ENCODE data around the gene CCDC149.

The CCDC149 gene

DNA sequence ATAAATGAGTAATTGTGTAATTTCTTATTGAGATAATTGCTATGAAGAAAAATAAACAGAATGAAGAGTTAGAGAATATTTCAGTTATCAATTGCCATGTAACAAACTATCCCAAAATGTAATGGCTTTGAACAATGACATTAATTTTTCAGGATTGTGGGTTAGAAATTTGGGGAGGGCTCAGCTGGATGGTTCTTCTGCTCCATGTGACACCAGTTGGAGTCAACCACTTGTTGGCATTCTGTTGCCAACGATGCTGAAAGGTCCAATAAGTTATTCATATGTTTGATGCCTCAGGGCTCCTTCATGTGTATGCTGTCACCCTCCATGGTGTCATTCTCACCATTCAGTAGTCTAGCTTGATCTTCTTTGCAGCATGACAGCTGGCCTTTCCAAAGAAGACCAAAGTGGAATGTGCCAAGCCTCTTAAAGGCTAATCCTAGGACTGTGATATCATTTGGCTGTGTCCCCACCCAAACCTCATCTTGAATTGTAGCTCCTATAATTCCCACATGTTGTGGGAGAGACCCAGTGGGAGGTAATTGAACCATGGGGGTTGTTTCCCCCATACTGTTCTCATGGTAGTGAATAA, 20.9 kb upstream of the CCDC149 start:
- H3K27me3 ChIP-seq (ENCODE audit: insufficient read depth, low read length, poor library complexity), result no peaks in the 10 kb centered on the region
- no peak overlapping the region for H3K4me2 ChIP-seq (ENCODE audit: insufficient read depth, low read length)
- DNase-seq, result no peak
- no peak overlapping the region for H3K27ac ChIP-seq (ENCODE audit: low read length)
- H3K9me3 ChIP-seq (ENCODE audit: insufficient read depth, low read length, severe bottlenecking), result peaks cover 5% of the 10 kb centered on the region
- H3K79me2 ChIP-seq (ENCODE audit: insufficient read depth, low read length), result no peaks in the 10 kb centered on the region
- no peak for ATAC-seq (ENCODE audit: insufficient read depth, low read depth)
- no peak for TF ChIP-seq EZH2 (IDR thresholded peaks at IDR 0.05; ENCODE audit: borderline replicate concordance, low read depth, low read length, severe bottlenecking)
- H2AFZ ChIP-seq (ENCODE audit: low read depth, low read length), result no peak overlapping the region
- no peaks in the 10 kb centered on the region for H4K20me1 ChIP-seq (ENCODE audit: insufficient read depth, low read length)
- no peak overlapping the region for H3K4me3 ChIP-seq (ENCODE audit: low read depth in 1 of 2, low read length in 2 of 2)
- H3K9ac ChIP-seq (ENCODE audit: low read depth, low read length), result no peak overlapping the region
- no peaks in the 10 kb centered on the region for H3K36me3 ChIP-seq (ENCODE audit: insufficient read depth, low read length)
- no peaks in the 10 kb centered on the region for H3K4me1 ChIP-seq (ENCODE audit: insufficient read depth, low read length)

DNA sequence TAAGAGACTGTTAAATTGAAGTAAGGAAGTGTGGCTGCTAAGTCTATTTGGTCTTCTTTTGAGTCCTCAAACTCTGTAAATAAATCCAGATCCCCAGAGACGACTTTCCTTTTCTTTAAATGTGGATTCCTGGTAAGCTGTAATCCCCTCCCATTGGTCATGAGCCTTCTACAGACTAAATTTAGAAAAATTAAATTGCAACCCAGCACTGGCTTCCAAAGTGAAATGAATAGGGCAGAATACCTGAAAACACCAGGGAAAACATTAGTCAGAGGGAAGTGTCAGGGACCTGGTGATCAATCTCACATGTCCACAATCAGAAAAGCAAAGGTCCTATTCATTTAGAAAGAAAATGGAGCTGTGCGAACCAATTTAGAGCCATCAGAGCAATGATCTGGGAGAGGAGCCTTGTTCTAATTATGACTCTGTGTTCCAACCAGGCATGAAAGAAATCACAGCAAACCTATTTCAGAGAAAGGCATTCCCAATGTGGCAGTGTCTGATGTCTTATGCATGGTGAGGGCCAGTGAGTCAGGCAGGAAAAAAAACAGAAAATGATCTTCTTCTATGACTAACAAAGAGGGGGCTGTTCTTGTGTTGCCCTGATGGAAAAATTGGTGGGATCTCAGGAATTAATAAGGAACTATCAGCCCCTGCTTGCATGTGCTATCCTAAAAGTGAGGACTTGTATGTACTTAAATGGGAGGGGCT, 19.8 kb upstream of the CCDC149 start:
- H3K9ac ChIP-seq (ENCODE audit: low read depth, low read length), result no peak overlapping the region
- no peak overlapping the region for H3K27ac ChIP-seq (ENCODE audit: low read length)
- H3K79me2 ChIP-seq (ENCODE audit: insufficient read depth, low read length), result no peaks in the 10 kb centered on the region
- no peak for DNase-seq
- no peak overlapping the region for H3K4me2 ChIP-seq (ENCODE audit: insufficient read depth, low read length)
- no peaks in the 10 kb centered on the region for H4K20me1 ChIP-seq (ENCODE audit: insufficient read depth, low read length)
- H3K4me1 ChIP-seq (ENCODE audit: insufficient read depth, low read length), result no peaks in the 10 kb centered on the region
- TF ChIP-seq, protein P1, sequence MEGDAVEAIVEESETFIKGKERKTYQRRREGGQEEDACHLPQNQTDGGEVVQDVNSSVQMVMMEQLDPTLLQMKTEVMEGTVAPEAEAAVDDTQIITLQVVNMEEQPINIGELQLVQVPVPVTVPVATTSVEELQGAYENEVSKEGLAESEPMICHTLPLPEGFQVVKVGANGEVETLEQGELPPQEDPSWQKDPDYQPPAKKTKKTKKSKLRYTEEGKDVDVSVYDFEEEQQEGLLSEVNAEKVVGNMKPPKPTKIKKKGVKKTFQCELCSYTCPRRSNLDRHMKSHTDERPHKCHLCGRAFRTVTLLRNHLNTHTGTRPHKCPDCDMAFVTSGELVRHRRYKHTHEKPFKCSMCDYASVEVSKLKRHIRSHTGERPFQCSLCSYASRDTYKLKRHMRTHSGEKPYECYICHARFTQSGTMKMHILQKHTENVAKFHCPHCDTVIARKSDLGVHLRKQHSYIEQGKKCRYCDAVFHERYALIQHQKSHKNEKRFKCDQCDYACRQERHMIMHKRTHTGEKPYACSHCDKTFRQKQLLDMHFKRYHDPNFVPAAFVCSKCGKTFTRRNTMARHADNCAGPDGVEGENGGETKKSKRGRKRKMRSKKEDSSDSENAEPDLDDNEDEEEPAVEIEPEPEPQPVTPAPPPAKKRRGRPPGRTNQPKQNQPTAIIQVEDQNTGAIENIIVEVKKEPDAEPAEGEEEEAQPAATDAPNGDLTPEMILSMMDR (IDR thresholded peaks at IDR 0.05; ENCODE audit: borderline replicate concordance, extremely low read depth, low read length, poor library complexity, severe bottlenecking), result no peak
- no peak for TF ChIP-seq EZH2 (IDR thresholded peaks at IDR 0.05; ENCODE audit: borderline replicate concordance, low read depth, low read length, severe bottlenecking)
- no peaks in the 10 kb centered on the region for H3K27me3 ChIP-seq (ENCODE audit: insufficient read depth, low read length, poor library complexity)
- no peak overlapping the region for H2AFZ ChIP-seq (ENCODE audit: low read depth, low read length)
- peaks cover 5% of the 10 kb centered on the region for H3K9me3 ChIP-seq (ENCODE audit: insufficient read depth, low read length, severe bottlenecking)
- H3K36me3 ChIP-seq (ENCODE audit: insufficient read depth, low read length), result no peaks in the 10 kb centered on the region
- no peak overlapping the region for H3K4me3 ChIP-seq (ENCODE audit: low read depth in 1 of 2, low read length in 2 of 2)
- no peak for ATAC-seq (ENCODE audit: insufficient read depth, low read depth)

DNA sequence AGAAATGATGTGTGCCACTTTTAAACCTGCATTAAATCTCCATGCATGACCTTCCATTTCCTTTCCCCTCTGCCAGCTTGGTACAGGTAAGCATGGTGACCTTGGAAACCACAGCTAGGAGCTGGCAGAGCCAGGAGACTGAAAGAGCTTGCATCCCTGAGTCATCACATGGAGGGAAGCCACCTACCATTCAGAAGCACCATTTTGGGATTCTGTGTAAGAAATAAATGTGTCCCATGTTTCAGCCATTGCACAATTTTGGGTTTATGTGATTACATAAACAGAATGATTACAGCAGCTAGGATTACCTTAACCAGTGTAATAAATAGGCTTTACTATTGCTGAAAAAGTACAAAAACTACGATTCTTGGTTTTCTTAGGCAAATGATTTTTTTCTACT, 17.3 kb upstream of the CCDC149 start:
- no peak overlapping the region for H3K4me2 ChIP-seq (ENCODE audit: insufficient read depth, low read length)
- no peaks in the 10 kb centered on the region for H3K36me3 ChIP-seq (ENCODE audit: insufficient read depth, low read length)
- H3K4me1 ChIP-seq (ENCODE audit: insufficient read depth, low read length), result no peaks in the 10 kb centered on the region
- TF ChIP-seq, protein P1 (IDR thresholded peaks at IDR 0.05; ENCODE audit: borderline replicate concordance, extremely low read depth, low read length, poor library complexity, severe bottlenecking), result no peak
- no peak for TF ChIP-seq EZH2 (IDR thresholded peaks at IDR 0.05; ENCODE audit: borderline replicate concordance, low read depth, low read length, severe bottlenecking)
- H3K27ac ChIP-seq (ENCODE audit: low read length), result no peak overlapping the region
- H3K9me3 ChIP-seq (ENCODE audit: insufficient read depth, low read length, severe bottlenecking), result peaks cover 3% of the 10 kb centered on the region
- H3K79me2 ChIP-seq (ENCODE audit: insufficient read depth, low read length), result no peaks in the 10 kb centered on the region
- H3K4me3 ChIP-seq (ENCODE audit: low read depth in 1 of 2, low read length in 2 of 2), result no peak overlapping the region
- H3K9ac ChIP-seq (ENCODE audit: low read depth, low read length), result no peak overlapping the region
- DNase-seq (no peak), ATAC-seq (ENCODE audit: insufficient read depth, low read depth) (no peak)
- H4K20me1 ChIP-seq (ENCODE audit: insufficient read depth, low read length), result no peaks in the 10 kb centered on the region
- H3K27me3 ChIP-seq (ENCODE audit: insufficient read depth, low read length, poor library complexity), result no peaks in the 10 kb centered on the region
- no peak overlapping the region for H2AFZ ChIP-seq (ENCODE audit: low read depth, low read length)

DNA sequence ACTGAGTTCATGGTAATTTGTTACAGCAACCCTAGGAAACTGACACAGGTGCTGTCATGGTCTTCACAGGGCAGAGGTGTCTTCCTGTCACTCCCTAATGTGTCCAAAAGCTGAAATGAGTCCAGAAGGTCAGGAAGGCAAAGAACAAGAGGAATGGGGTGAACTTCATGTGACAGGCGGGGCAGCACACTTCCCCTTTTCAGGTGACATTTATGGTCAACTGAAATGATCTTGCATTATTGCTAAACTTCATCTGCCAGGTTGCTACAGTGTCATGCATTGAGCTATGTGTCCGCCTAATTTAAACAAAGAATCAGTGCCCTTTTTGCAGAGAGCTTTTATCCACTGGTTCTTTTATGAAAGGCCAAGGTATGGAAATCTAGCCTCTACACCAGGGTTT, 15.9 kb upstream of the CCDC149 start:
- Histone ChIP-seq H3K4me2 (ENCODE audit: insufficient read depth, low read length) (no peak overlapping the region), H3K9me3 (ENCODE audit: insufficient read depth, low read length, severe bottlenecking) (no peaks in the 10 kb centered on the region), H3K27ac (ENCODE audit: low read length) (no peak overlapping the region), H3K4me1 (ENCODE audit: insufficient read depth, low read length) (no peaks in the 10 kb centered on the region), H4K20me1 (ENCODE audit: insufficient read depth, low read length) (no peaks in the 10 kb centered on the region), H3K36me3 (ENCODE audit: insufficient read depth, low read length) (no peaks in the 10 kb centered on the region), H3K79me2 (ENCODE audit: insufficient read depth, low read length) (no peaks in the 10 kb centered on the region), H2AFZ (ENCODE audit: low read depth, low read length) (no peak overlapping the region), H3K27me3 (ENCODE audit: insufficient read depth, low read length, poor library complexity) (no peaks in the 10 kb centered on the region), H3K9ac (ENCODE audit: low read depth, low read length) (no peak overlapping the region), H3K4me3 (ENCODE audit: low read depth in 1 of 2, low read length in 2 of 2) (no peak overlapping the region)
- DNase-seq, result no peak
- ATAC-seq (ENCODE audit: insufficient read depth, low read depth), result no peak
- TF ChIP-seq, protein P1 (IDR thresholded peaks at IDR 0.05; ENCODE audit: borderline replicate concordance, extremely low read depth, low read length, poor library complexity, severe bottlenecking), result no peak
- TF ChIP-seq EZH2 (IDR thresholded peaks at IDR 0.05; ENCODE audit: borderline replicate concordance, low read depth, low read length, severe bottlenecking), result no peak

All from DND-41 (cell line).